Fibroblast of the aortic adventitia (primary cell): ENCODE measurements around the gene TFAP2A. TPM values are rescaled to one million over a fixed set of nuclear protein-coding genes. Genes with fewer than 3 reads are reported as not detected.

Source experiments
- DNase-seq: peaks from one replicate; pipeline ENCODE4 v3.0.0-alpha.2; 2010; ENCODE audit warnings: low read depth
- H3K4me3 ChIP-seq: 2 replicates; pipeline ENCODE4 v1.5.1; 2011; ENCODE audit warnings: low read depth, mild to moderate bottlenecking, control low read depth, low read length, moderate library complexity
- total RNA-seq: library from RNA; depleted of rRNA; stranded (reverse); fragments of >200 nt; gene quantifications from 2 replicates; pipeline ENCODE4 v1.2.3, GENCODE V29; 2012; ENCODE audit warnings: low replicate concordance
- TF ChIP-seq, protein P1 (sequence below): IDR thresholded peaks from 2 replicates; pipeline ENCODE4 v1.5.1; 2011; ENCODE audit warnings: mild to moderate bottlenecking, low read length, control low read depth, inconsistent platforms; ENCODE audit not compliant: insufficient read depth

Gene TFAP2A
- total RNA-seq, 1 donor, result 1.4 TPM

DNA sequence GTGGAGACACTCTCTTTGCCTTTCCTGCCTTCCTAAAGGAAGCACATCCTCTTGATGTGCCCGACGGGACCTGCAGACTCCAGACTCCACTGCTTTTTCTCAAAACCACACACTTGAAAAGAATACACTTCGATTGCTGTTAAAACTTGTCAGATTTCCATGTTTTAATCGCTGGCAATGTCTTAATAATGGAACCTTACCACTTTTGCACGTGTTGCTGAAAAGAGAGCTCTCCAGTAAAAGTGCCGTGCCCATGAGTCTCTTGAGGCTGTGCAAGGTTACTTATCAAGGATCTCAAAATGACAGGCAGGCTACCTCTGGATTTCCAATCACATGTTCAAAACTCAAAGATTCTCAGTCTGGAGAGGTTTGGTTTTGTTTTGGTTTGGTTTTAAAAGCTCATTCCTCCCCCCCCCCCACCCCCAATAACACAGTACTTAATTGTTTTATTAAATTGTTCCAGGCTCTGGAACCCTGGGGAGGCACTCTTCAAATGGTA is 12.0 kb upstream of the TFAP2A start:
- H3K4me3 ChIP-seq, result peak overlapping the region; percentile 58
- TF ChIP-seq, protein P1, sequence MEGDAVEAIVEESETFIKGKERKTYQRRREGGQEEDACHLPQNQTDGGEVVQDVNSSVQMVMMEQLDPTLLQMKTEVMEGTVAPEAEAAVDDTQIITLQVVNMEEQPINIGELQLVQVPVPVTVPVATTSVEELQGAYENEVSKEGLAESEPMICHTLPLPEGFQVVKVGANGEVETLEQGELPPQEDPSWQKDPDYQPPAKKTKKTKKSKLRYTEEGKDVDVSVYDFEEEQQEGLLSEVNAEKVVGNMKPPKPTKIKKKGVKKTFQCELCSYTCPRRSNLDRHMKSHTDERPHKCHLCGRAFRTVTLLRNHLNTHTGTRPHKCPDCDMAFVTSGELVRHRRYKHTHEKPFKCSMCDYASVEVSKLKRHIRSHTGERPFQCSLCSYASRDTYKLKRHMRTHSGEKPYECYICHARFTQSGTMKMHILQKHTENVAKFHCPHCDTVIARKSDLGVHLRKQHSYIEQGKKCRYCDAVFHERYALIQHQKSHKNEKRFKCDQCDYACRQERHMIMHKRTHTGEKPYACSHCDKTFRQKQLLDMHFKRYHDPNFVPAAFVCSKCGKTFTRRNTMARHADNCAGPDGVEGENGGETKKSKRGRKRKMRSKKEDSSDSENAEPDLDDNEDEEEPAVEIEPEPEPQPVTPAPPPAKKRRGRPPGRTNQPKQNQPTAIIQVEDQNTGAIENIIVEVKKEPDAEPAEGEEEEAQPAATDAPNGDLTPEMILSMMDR, result no peak
- no peak for DNase-seq

DNA sequence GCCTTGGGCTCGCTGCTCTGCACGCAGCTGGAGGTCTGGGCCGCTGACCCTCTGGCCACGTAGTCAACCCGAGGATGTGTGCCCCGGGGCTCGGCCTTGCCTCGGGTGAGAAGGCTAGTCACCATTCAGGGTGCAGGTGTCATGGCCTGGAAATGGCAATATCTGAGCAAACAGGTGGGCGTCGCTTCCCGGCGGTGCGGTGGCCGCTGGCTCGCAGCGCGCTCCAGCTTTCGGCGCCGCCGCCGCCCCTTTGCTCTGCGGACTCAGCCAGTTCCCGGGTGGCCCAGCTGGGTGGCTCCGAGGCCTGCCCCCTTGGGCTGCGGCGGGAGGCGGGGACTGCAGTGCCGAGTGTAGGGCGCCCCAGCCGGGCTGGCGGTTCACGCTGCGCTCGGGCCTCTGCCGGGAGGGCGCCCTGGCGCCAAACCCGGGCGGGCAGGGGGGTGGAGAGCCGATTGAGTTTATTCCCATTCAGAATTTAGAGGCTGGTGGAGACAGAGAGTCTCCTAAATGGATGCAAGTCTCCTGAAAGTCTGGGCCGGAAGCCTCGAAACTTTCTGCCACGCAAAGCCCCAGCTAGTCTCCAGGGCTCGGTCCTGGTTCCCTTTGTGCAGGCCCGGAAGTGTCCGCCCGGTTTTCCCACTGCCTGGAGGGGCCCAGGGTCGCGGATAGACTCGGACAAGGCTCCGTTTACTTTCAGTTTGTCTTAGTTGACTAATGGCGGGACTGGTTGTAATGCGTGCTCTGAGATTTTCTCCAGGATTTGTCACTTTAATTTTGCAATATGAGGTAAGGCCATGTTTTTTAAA is 11.3 kb upstream of the TFAP2A start:
- peak overlapping the region; percentile 58 for H3K4me3 ChIP-seq
- DNase-seq, result no peak
- TF ChIP-seq, protein P1, result no peak

DNA sequence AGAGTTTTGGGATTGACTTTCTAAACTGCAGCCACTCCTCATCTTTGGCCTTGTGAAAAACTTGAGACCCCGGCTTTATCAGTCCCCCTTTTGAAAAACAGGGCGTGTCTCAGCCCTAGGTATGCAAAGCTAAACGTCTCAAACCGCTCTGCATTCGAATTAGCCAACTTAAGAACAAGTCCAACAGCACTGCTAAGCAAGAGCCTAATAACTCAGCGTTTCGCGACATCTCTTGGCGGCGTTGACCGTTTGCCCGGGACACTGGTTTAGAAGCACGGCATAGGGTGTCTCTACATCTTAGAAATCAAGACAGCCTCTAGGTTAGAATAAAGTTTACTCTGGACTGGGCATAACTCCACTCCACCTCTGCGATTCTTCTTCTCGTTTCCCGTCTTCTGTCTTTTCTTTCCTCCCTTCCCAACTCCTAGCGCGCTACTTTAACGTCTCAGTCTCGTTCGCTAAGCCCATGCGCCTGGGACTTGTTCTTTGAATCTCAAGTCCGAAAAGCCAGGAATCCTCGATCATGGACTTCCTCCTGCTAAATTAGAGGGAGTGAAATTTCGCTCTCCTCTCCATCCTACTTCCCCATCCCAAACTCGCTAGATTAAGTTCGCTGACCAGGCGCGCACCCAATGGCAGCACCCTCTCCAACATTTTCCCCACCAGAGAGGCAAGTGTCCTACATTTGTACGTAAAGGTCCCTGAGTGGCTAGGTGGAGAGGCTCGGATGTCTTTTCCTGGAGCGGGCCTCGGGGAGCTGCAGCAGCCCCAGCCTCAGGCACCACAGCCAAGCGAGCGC is 10.5 kb upstream of the TFAP2A start:
- DNase-seq, result no peak
- peak overlapping the region; percentile 58 for H3K4me3 ChIP-seq
- TF ChIP-seq, protein P1, result no peak

DNA sequence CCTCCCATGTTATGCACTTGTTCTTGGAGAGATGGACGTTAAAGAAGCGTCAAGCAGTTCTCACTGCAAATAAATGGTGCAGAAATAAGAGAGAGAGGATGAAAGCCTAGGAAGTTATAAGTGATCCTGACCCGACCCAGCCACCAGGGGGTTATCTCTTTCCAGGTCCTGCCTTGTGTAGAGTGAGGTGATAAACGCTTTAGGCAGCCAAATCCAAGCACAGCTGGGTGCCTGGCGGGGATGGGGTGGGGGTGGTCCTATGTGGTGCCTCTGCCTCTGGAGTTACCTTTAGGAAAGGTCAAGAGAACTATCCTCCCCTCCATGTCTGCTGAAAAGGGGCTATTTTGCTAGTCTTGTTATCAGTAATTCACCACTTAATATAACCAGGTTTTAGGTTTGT is 9.2 kb upstream of the TFAP2A start:
- TF ChIP-seq, protein P1, result peak; percentile 18

DNA sequence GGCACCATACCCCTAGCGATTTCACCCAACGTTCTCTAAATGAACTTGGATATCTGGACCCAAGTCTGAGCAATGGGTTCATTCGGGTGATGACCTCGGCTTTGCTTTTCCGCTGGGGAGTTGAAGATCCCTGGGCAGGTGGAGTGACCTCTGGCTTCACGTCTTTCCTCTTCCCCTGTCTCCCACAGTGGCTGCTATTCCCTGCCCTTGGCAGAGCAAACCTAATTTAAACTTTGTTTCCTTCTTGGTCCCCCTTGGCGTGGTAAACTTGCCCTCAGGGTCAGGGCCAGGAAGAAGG is 7.8 kb upstream of the TFAP2A start:
- H3K4me3 ChIP-seq, result no peak overlapping the region
- TF ChIP-seq, protein P1, result no peak
- no peak for DNase-seq

More for the DNA sequence above, 9.2 kb upstream of the TFAP2A start:
- DNase-seq, result no peak
- H3K4me3 ChIP-seq, result no peak overlapping the region

DNA sequence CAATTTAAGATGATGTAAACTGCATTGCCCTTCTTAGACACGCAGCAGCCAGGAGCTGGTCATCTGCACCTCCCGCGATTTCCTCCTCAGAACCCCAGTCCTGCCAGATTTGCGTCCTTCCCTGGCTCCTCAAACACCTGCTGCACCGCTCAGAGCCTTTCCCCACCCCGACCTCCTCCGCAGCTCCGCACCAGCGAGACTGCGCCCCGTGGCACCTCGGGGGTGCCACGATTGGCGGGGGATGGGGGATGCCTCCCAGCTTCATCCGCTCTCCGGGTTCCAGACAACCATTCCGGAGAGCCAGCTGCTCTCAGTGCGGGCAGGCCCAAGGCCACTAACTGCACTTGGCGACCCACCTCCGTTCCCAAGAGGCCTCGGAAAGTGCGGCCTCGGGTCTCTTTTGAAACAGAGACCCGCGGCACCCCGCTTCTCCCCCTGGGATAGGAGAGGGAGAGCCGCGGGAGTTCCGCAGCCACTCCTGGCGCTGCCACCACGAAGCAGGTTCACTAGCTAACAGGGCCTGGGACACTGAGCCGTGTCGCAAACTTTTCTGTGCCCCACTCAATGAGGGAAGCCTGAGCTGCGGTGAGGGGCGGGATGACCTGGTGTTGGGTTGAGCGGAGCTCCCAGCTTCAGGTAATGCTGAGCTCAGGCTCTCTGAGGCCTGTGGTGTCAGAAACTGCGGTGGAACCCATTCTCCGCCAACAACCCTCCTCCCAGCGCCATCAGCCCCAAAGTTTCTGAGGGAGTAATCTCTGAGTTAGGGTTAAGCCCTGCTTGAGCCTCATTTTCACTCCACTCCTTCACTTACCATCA is 7.3 kb upstream of the TFAP2A start:
- no peak overlapping the region for H3K4me3 ChIP-seq
- TF ChIP-seq, protein P1, result no peak
- DNase-seq, result no peak
